Progenitor cell of endocrine pancreas (in vitro differentiated cells): Measurements from ENCODE around the gene NRN1. TPM values are rescaled to one million over a fixed set of nuclear protein-coding genes. Genes with fewer than 3 reads are reported as not detected.

ENCODE experiments used
- DNase-seq: peaks from one replicate; pipeline ENCODE4 v3.0.0; 2021; ENCODE audit warnings: low spot score; ENCODE audit not compliant: unreplicated experiment
- H3K27ac Mint-ChIP-seq: 2 replicates; pipeline ENCODE4 v1.8.0; 2021; ENCODE audit warnings: mild to moderate bottlenecking, moderate library complexity, mixed read lengths
- H3K27me3 Mint-ChIP-seq: 2 replicates; pipeline ENCODE4 v1.8.0; 2021; ENCODE audit warnings: mixed read lengths
- H3K36me3 Mint-ChIP-seq: 2 replicates; pipeline ENCODE4 v1.8.0; 2022; ENCODE audit warnings: mixed read lengths; ENCODE audit not compliant: insufficient read depth
- H3K4me1 Mint-ChIP-seq: 2 replicates; pipeline ENCODE4 v1.8.0; 2021; ENCODE audit warnings: low read depth, mixed read lengths
- H3K4me3 Mint-ChIP-seq: 2 replicates; pipeline ENCODE4 v1.8.0; 2021; ENCODE audit warnings: low read depth, mild to moderate bottlenecking, moderate library complexity, mixed read lengths
- H3K9me3 Mint-ChIP-seq: 2 replicates; pipeline ENCODE4 v1.8.0; 2021; ENCODE audit warnings: low read depth, mixed read lengths
- total RNA-seq: library from RNA; stranded (reverse); gene quantifications from 2 replicates; pipeline ENCODE4 v1.2.1, GENCODE V29; 2021
- TF ChIP-seq, protein P1 (sequence below): fragments of 200-600 bp; sonication (generic); IDR thresholded peaks from one replicate; pipeline ENCODE4 v1.5.0; 2021; ENCODE audit warnings: antibody characterized with exemption, mild to moderate bottlenecking; ENCODE audit not compliant: unreplicated experiment

Gene NRN1
- total RNA-seq, 1 donor from 2014 or later: not detected

DNA sequence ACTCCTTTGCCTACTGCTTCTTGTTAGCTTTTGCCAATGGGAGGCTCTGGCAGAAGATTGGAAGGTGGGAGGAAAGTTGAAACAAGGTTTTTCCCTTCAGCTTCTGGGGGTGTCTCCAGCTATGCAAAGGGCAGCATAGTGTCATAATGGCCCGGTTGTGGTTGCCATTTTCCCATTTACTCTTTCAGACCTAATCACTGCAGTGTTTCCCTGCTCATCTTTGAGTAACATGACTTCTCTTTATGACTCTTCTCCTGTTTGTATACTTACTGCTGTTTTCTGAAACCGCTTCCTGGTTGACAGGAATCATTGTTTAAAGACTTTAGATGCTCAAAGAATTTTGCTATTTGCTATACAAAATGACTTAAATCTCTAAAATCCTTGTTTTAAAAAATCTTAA is 19.9 kb downstream of the NRN1 start:
- H3K27ac Mint-ChIP-seq: no peak overlapping the region
- no peaks in the 10 kb centered on the region for H3K4me1 Mint-ChIP-seq
- H3K4me3 Mint-ChIP-seq: no peak overlapping the region
- peaks cover 49% of the 10 kb centered on the region for H3K27me3 Mint-ChIP-seq
- H3K9me3 Mint-ChIP-seq: no peaks in the 10 kb centered on the region
- TF ChIP-seq, protein P1, sequence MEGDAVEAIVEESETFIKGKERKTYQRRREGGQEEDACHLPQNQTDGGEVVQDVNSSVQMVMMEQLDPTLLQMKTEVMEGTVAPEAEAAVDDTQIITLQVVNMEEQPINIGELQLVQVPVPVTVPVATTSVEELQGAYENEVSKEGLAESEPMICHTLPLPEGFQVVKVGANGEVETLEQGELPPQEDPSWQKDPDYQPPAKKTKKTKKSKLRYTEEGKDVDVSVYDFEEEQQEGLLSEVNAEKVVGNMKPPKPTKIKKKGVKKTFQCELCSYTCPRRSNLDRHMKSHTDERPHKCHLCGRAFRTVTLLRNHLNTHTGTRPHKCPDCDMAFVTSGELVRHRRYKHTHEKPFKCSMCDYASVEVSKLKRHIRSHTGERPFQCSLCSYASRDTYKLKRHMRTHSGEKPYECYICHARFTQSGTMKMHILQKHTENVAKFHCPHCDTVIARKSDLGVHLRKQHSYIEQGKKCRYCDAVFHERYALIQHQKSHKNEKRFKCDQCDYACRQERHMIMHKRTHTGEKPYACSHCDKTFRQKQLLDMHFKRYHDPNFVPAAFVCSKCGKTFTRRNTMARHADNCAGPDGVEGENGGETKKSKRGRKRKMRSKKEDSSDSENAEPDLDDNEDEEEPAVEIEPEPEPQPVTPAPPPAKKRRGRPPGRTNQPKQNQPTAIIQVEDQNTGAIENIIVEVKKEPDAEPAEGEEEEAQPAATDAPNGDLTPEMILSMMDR: no peak
- no peak for DNase-seq
- H3K36me3 Mint-ChIP-seq: no peaks in the 10 kb centered on the region

DNA sequence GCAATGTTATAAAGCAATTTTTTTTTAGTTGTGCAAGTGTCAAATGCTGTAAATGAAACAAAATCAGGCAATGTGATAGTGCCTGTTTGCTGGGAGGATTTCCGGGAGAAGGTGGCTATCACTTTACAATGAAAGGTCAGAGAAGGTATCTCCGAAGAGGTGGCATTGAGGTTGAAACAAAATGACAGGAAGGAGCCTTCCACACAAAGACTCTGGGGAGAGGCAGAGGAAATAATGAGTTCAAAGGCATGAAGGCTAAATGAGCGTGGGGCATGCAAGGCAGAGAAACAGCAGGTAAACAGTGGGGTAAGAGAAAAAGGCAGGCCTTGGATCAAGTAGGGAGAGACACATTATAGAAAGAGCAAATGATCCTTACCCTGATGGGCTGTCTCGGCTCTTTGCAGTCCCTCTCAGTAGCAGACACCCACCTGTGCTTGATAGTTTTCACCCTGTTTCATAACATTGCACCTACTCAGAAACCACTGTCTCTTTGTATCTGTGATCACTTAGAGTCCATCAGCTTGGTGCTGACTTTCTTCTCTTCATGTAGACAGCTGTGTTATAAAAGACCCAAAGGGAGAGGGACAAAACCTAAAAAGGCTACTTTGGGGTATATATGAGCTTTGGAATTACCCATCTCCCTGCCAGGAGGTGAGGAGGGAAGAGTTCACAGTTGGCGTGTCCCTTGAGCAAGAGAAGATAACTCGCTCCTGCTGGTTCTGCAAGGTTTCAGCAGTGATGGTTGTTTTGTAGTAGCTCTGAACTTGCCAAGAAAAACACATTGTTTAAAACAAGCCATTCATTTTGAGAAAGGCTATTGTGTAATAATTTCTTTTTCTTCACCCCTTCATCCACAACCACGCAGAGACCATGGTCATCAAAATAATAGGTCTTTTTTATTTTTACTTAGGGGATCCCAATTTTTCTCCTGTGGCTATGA is 22.3 kb downstream of the NRN1 start:
- H3K36me3 Mint-ChIP-seq: no peaks in the 10 kb centered on the region
- H3K27me3 Mint-ChIP-seq: peaks cover 33% of the 10 kb centered on the region
- H3K27ac Mint-ChIP-seq: no peak overlapping the region
- TF ChIP-seq, protein P1: no peak
- H3K4me1 Mint-ChIP-seq: no peaks in the 10 kb centered on the region
- no peaks in the 10 kb centered on the region for H3K9me3 Mint-ChIP-seq
- DNase-seq: no peak
- H3K4me3 Mint-ChIP-seq: no peak overlapping the region

DNA sequence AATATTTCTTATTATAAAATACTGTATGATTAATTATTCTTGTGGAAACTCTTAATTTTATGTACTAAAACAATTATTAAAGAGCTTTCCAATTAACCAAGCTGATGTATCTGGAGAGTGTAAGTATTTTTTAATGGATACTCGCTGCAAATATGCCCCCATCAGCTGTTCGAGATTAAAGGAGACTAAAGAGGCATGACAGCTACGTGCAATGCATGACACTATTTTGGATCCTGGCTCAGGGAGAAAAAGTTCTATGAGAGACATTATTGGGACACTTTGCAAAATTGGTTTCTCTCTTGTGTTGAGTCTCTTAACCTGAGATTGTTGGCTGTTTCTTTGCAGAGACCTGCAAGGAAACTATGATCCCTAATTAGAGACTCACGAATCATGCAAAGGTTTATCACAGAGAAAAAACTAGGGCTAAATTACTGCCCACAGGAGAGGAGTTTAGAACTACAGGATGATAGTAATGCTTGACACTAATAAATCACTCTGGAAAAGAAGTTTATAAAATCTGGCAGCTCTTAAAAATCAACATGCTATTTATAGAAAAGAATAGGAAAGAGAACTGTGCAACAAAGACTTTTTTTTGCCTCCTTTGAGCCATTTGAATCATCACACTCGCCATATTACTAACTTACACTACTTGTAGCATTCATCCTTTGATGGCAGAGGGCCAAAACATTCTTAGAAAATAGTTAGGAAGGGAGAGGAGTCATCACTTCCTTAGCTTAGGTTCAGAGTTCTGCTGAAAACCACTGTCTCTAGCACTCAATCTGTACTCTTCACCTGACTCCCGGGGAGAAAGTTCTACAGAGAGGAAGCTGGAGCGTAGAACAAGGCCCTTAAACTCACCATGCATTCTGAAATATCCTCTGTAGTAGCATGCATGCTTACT is 25.3 kb downstream of the NRN1 start:
- Mint-ChIP-seq H3K27me3 (peaks cover 23% of the 10 kb centered on the region), H3K27ac (no peak overlapping the region), H3K9me3 (no peaks in the 10 kb centered on the region), H3K4me1 (no peaks in the 10 kb centered on the region), H3K4me3 (no peak overlapping the region), H3K36me3 (no peaks in the 10 kb centered on the region)
- TF ChIP-seq, protein P1: no peak
- no peak for DNase-seq

DNA sequence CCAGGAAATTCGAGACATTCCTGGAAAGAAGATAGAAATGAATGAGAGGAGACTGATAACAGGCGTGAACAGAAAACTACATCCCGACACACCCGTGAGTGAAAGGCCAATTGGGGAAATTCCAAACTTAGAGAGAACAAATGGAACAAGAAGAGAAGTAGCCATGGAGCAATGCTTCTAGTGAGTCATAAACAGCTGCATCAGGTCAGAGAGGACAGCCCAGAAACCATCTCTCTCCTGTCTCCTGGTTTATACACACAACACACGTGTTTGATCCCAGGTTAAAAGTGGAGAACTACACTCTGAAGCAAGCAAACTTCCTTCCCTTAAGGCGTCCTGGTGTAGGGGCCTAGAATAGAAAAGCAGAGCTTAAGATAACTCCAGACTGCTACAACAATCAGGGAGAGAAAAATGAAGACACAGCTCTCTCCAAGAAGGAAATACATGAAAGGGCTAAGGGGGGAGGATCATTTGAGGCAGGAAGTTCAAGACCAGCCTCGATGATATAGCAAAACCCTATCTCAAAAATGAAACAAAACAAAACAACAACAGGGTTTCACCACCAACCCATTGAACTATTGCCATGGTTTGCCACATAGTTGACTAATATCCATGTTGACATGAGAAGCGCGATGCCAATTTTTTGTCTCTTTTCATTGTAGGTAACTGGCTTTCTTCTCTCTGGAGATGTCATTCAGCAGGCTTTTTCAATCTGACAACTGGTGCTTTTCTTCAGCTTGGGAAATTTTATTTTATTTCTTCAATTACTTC is 26.9 kb downstream of the NRN1 start:
- H3K27me3 Mint-ChIP-seq: peaks cover 21% of the 10 kb centered on the region
- TF ChIP-seq, protein P1: no peak
- DNase-seq: no peak
- no peak overlapping the region for H3K27ac Mint-ChIP-seq
- H3K4me3 Mint-ChIP-seq: no peak overlapping the region
- peaks cover 5% of the 10 kb centered on the region for H3K4me1 Mint-ChIP-seq
- H3K9me3 Mint-ChIP-seq: no peaks in the 10 kb centered on the region
- H3K36me3 Mint-ChIP-seq: no peaks in the 10 kb centered on the region
